A549 (cell line): ENCODE measurements around the gene SLC25A39.

ENCODE experiments used
- CEBPB ChIP-seq, 2 experiments: fragments of >200 bp in 1 of 2; sonication (Bioruptor Twin) in 1 of 2; formaldehyde crosslinking in 1 of 2; IDR thresholded peaks; 2 replicates each; pipeline ENCODE4 v1.6.1; 2012 to 2016
- EP300 ChIP-seq, 2 experiments: fragments of >200 bp; sonication (Bioruptor Twin); formaldehyde crosslinking; IDR thresholded peaks; 2 replicates in 1 of 2; 3 replicates in 1 of 2; pipeline ENCODE4 v1.6.1; 2016 to 2017
- GATA3 ChIP-seq: IDR thresholded peaks from 2 replicates; pipeline ENCODE4 v1.6.1; 2012; ENCODE audit warnings: borderline replicate concordance
- JUN ChIP-seq, 2 experiments: fragments of >200 bp; sonication (Bioruptor Twin); formaldehyde crosslinking; IDR thresholded peaks; 2 replicates in 1 of 2; 3 replicates in 1 of 2; pipeline ENCODE4 v1.6.1; 2016 to 2017
- KDM5A ChIP-seq: fragments of 200-600 bp; sonication (generic); IDR thresholded peaks from 2 replicates; pipeline ENCODE4 v1.6.1; 2016; ENCODE audit warnings: antibody characterized with exemption, mild to moderate bottlenecking
- MYC ChIP-seq: IDR thresholded peaks from 2 replicates; pipeline ENCODE4 v1.6.1; 2012; ENCODE audit warnings: mild to moderate bottlenecking, inconsistent platforms, low read length, improper control_type of control experiment, borderline replicate concordance
- POLR2A ChIP-seq: IDR thresholded peaks from 2 replicates; pipeline ENCODE4 v1.6.1; 2012; ENCODE audit warnings: mild to moderate bottlenecking, low read length
- RAD21 ChIP-seq, 2 experiments: fragments of >200 bp in 1 of 2; sonication (Bioruptor Twin) in 1 of 2; formaldehyde crosslinking in 1 of 2; IDR thresholded peaks in 1 of 2; conservative IDR thresholded peaks in 1 of 2; 2 replicates in 1 of 2; 3 replicates in 1 of 2; pipeline ENCODE4 v1.6.1; 2012 to 2018; ENCODE audit warnings: inconsistent platforms in 1 of 2
- RNF2 ChIP-seq: fragments of 200-600 bp; sonication (generic); IDR thresholded peaks from 2 replicates; pipeline ENCODE4 v1.6.1; 2016; ENCODE audit warnings: low read depth, mild to moderate bottlenecking, antibody characterized with exemption, moderate library complexity, borderline replicate concordance
- TF ChIP-seq, protein P1 (sequence below): fragments of 200-600 bp; sonication (generic); IDR thresholded peaks from 2 replicates; pipeline ENCODE4 v1.6.1; 2016; ENCODE audit warnings: antibody characterized with exemption, mild to moderate bottlenecking, moderate library complexity
- TF ChIP-seq, protein P2 (sequence below): fragments of >200 bp; sonication (Bioruptor Twin); formaldehyde crosslinking; IDR thresholded peaks from 3 replicates; pipeline ENCODE4 v1.5.1; 2016

DNA sequence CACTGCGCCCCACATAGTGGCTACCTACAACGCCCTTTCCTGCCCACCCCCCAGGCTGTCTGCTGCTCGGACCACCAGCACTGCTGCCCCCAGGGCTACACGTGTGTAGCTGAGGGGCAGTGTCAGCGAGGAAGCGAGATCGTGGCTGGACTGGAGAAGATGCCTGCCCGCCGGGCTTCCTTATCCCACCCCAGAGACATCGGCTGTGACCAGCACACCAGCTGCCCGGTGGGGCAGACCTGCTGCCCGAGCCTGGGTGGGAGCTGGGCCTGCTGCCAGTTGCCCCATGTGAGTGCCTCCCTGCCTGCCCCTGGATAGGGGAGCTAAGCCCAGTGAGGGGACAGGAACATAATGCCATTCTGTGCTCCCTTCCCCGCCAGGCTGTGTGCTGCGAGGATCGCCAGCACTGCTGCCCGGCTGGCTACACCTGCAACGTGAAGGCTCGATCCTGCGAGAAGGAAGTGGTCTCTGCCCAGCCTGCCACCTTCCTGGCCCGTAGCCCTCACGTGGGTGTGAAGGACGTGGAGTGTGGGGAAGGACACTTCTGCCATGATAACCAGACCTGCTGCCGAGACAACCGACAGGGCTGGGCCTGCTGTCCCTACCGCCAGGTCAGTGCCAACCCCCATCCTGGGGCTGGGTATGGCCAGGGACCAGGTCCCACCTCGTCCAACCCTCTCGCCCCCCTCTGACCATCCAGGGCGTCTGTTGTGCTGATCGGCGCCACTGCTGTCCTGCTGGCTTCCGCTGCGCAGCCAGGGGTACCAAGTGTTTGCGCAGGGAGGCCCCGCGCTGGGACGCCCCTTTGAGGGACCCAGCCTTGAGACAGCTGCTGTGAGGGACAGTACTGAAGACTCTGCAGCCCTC lies 27.6 kb upstream of the SLC25A39 start:
- no peak for TF ChIP-seq POLR2A
- TF ChIP-seq JUN (IDR thresholded peaks at IDR 0.05): no peak
- TF ChIP-seq, protein P1, sequence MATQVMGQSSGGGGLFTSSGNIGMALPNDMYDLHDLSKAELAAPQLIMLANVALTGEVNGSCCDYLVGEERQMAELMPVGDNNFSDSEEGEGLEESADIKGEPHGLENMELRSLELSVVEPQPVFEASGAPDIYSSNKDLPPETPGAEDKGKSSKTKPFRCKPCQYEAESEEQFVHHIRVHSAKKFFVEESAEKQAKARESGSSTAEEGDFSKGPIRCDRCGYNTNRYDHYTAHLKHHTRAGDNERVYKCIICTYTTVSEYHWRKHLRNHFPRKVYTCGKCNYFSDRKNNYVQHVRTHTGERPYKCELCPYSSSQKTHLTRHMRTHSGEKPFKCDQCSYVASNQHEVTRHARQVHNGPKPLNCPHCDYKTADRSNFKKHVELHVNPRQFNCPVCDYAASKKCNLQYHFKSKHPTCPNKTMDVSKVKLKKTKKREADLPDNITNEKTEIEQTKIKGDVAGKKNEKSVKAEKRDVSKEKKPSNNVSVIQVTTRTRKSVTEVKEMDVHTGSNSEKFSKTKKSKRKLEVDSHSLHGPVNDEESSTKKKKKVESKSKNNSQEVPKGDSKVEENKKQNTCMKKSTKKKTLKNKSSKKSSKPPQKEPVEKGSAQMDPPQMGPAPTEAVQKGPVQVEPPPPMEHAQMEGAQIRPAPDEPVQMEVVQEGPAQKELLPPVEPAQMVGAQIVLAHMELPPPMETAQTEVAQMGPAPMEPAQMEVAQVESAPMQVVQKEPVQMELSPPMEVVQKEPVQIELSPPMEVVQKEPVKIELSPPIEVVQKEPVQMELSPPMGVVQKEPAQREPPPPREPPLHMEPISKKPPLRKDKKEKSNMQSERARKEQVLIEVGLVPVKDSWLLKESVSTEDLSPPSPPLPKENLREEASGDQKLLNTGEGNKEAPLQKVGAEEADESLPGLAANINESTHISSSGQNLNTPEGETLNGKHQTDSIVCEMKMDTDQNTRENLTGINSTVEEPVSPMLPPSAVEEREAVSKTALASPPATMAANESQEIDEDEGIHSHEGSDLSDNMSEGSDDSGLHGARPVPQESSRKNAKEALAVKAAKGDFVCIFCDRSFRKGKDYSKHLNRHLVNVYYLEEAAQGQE: no peak
- TF ChIP-seq CEBPB (IDR thresholded peaks at IDR 0.05): no peak
- TF ChIP-seq RNF2: no peak
- TF ChIP-seq MYC: no peak
- no peak for TF ChIP-seq RAD21 (conservative IDR thresholded peaks at IDR 0.05 in 1 of 2, IDR thresholded peaks at IDR 0.05 in 1 of 2)
- no peak for TF ChIP-seq GATA3
- TF ChIP-seq EP300 (IDR thresholded peaks at IDR 0.05): no peak
- TF ChIP-seq, protein P2, sequence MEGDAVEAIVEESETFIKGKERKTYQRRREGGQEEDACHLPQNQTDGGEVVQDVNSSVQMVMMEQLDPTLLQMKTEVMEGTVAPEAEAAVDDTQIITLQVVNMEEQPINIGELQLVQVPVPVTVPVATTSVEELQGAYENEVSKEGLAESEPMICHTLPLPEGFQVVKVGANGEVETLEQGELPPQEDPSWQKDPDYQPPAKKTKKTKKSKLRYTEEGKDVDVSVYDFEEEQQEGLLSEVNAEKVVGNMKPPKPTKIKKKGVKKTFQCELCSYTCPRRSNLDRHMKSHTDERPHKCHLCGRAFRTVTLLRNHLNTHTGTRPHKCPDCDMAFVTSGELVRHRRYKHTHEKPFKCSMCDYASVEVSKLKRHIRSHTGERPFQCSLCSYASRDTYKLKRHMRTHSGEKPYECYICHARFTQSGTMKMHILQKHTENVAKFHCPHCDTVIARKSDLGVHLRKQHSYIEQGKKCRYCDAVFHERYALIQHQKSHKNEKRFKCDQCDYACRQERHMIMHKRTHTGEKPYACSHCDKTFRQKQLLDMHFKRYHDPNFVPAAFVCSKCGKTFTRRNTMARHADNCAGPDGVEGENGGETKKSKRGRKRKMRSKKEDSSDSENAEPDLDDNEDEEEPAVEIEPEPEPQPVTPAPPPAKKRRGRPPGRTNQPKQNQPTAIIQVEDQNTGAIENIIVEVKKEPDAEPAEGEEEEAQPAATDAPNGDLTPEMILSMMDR: no peak
- TF ChIP-seq KDM5A: no peak
